Endothelial cell (in vitro differentiated cells): Measurements from ENCODE around the gene LPP. TPM values are rescaled to one million over a fixed set of nuclear protein-coding genes. Genes with fewer than 3 reads are reported as not detected.

ENCODE experiments used
- DNase-seq: peaks from one replicate; pipeline ENCODE4 v3.0.0; 2021; ENCODE audit warnings: low spot score
- H3K27ac Mint-ChIP-seq: one replicate; pipeline ENCODE4 v1.8.0; 2021; ENCODE audit warnings: mixed read lengths, inconsistent platforms; ENCODE audit not compliant: unreplicated experiment
- H3K27me3 Mint-ChIP-seq: one replicate; pipeline ENCODE4 v1.8.0; 2021; ENCODE audit warnings: mild to moderate bottlenecking, moderate library complexity, mixed read lengths, inconsistent platforms; ENCODE audit not compliant: unreplicated experiment
- H3K36me3 Mint-ChIP-seq: one replicate; pipeline ENCODE4 v1.8.0; 2021; ENCODE audit warnings: mild to moderate bottlenecking, low read depth, mixed read lengths, inconsistent platforms; ENCODE audit not compliant: unreplicated experiment
- H3K4me1 Mint-ChIP-seq: one replicate; pipeline ENCODE4 v1.8.0; 2021; ENCODE audit warnings: mild to moderate bottlenecking, mixed read lengths, inconsistent platforms; ENCODE audit not compliant: unreplicated experiment
- H3K4me3 Mint-ChIP-seq: one replicate; pipeline ENCODE4 v1.8.0; 2021; ENCODE audit warnings: mild to moderate bottlenecking, mixed read lengths, inconsistent platforms; ENCODE audit not compliant: unreplicated experiment
- H3K9me3 Mint-ChIP-seq: one replicate; pipeline ENCODE4 v1.8.0; 2021; ENCODE audit warnings: mixed read lengths, inconsistent platforms; ENCODE audit not compliant: unreplicated experiment
- CTCF ChIP-seq: fragments of 200-600 bp; sonication (generic); IDR thresholded peaks from one replicate; pipeline ENCODE4 v1.5.0; 2021; ENCODE audit warnings: antibody characterized with exemption; ENCODE audit not compliant: unreplicated experiment
- total RNA-seq: library from RNA; stranded (reverse); fragmentation: NEBNext Ultra II Directional; extraction: Animal tissue kit (Norgen Biotek cat#: 25700); gene quantifications from one replicate; pipeline ENCODE4 v1.2.1, GENCODE V29; 2021; ENCODE audit not compliant: unreplicated experiment

LPP gene
- total RNA-seq, 1 donor from 2014 or later: 181 TPM

- H3K27ac Mint-ChIP-seq: no peak overlapping the region
- H3K27me3 Mint-ChIP-seq: peaks cover 6% of the 10 kb centered on the region
- H3K36me3 Mint-ChIP-seq: no peaks in the 10 kb centered on the region
Observed at GRCh38 chr3:188108703-188109412, 45.1 kb upstream of the LPP start.

GRCh38 chr3:188111002-188111584 is 42.9 kb upstream of the LPP start:
- DNase-seq: no peak
- no peaks in the 10 kb centered on the region for H3K36me3 Mint-ChIP-seq
- TF ChIP-seq CTCF: no peak
- H3K9me3 Mint-ChIP-seq: no peaks in the 10 kb centered on the region
- peaks cover 6% of the 10 kb centered on the region for H3K27me3 Mint-ChIP-seq
- H3K4me3 Mint-ChIP-seq: no peak overlapping the region
- peaks cover 2% of the 10 kb centered on the region for H3K4me1 Mint-ChIP-seq
- no peak overlapping the region for H3K27ac Mint-ChIP-seq

More at GRCh38 chr3:188108703-188109412, 45.1 kb upstream of the LPP start:
- TF ChIP-seq CTCF: no peak
- DNase-seq: no peak
- peaks cover 2% of the 10 kb centered on the region for H3K4me1 Mint-ChIP-seq
- no peaks in the 10 kb centered on the region for H3K9me3 Mint-ChIP-seq
- no peak overlapping the region for H3K4me3 Mint-ChIP-seq

GRCh38 chr3:188113756-188114155 is 40.2 kb upstream of the LPP start:
- Mint-ChIP-seq H3K4me1 (peaks cover 2% of the 10 kb centered on the region), H3K4me3 (no peak overlapping the region), H3K9me3 (no peaks in the 10 kb centered on the region), H3K27me3 (peaks cover under 1% of the 10 kb centered on the region), H3K27ac (no peak overlapping the region), H3K36me3 (no peaks in the 10 kb centered on the region)
- no peak for DNase-seq
- TF ChIP-seq CTCF: no peak

GRCh38 chr3:188119846-188120245 is 34.1 kb upstream of the LPP start:
- no peaks in the 10 kb centered on the region for H3K9me3 Mint-ChIP-seq
- H3K36me3 Mint-ChIP-seq: no peaks in the 10 kb centered on the region
- H3K27me3 Mint-ChIP-seq: no peaks in the 10 kb centered on the region
- H3K4me3 Mint-ChIP-seq: no peak overlapping the region
- no peak overlapping the region for H3K27ac Mint-ChIP-seq
- TF ChIP-seq CTCF: no peak
- H3K4me1 Mint-ChIP-seq: no peaks in the 10 kb centered on the region
- DNase-seq: no peak

GRCh38 chr3:188122571-188123169 is 31.3 kb upstream of the LPP start:
- DNase-seq: no peak
- TF ChIP-seq CTCF: no peak
- Mint-ChIP-seq H3K27me3 (no peaks in the 10 kb centered on the region), H3K4me1 (no peaks in the 10 kb centered on the region), H3K4me3 (no peak overlapping the region), H3K36me3 (no peaks in the 10 kb centered on the region), H3K9me3 (no peaks in the 10 kb centered on the region), H3K27ac (no peak overlapping the region)
